Stimulated activated naive CD8-positive, alpha-beta T cell treated with anti-CD3 and anti-CD28 coated beads, Interleukin-15, amount 100 ng/mL, for 72 hours (primary cell): ENCODE results near the gene PHLDA1.

ENCODE experiments used
- ATAC-seq: fragments of 150-1000 bp; cut with Tn5 transposase; 2 replicates; pipeline ENCODE4 v1.10.0; 2021; ENCODE audit warnings: mild to moderate bottlenecking, moderate library complexity
- DNase-seq, 2 donors: peaks; one replicate each; pipeline ENCODE4 v3.0.0; 2021 to 2022
- H3K27ac Mint-ChIP-seq, 2 donors: one replicate each; pipeline ENCODE4 v1.8.0; 2022; ENCODE audit warnings: mild to moderate bottlenecking in 2 of 2, mixed read lengths in 2 of 2, moderate library complexity in 2 of 2
- H3K27me3 Mint-ChIP-seq: one replicate; pipeline ENCODE4 v1.8.0; 2022; ENCODE audit warnings: mixed read lengths
- H3K4me1 Mint-ChIP-seq: one replicate; pipeline ENCODE4 v1.8.0; 2022; ENCODE audit warnings: mild to moderate bottlenecking, mixed read lengths
- H3K4me3 Mint-ChIP-seq, 2 donors: one replicate each; pipeline ENCODE4 v1.8.0; 2022; ENCODE audit warnings: mild to moderate bottlenecking in 2 of 2, mixed read lengths in 2 of 2, moderate library complexity in 1 of 2
- H3K9me3 Mint-ChIP-seq, 2 donors: one replicate each; pipeline ENCODE4 v1.8.0; 2022; ENCODE audit warnings: mixed read lengths in 2 of 2

PHLDA1 gene

GRCh38 chr12:76028571-76029277 lies 2.9 kb downstream of the PHLDA1 start:
- no peak for DNase-seq
- no peak for ATAC-seq
- no peaks in the 10 kb centered on the region for H3K9me3 Mint-ChIP-seq
- H3K4me1 Mint-ChIP-seq: peaks cover 47% of the 10 kb centered on the region
- peak overlapping the region; percentile 93 to 99 for H3K4me3 Mint-ChIP-seq
- peak overlapping the region in 1 of 2 donors; percentile 71 for H3K27ac Mint-ChIP-seq
- no peaks in the 10 kb centered on the region for H3K27me3 Mint-ChIP-seq

GRCh38 chr12:76026643-76027063 lies 4.9 kb downstream of the PHLDA1 start:
- Mint-ChIP-seq H3K9me3 (no peaks in the 10 kb centered on the region), H3K4me3 (peak overlapping the region in 1 of 2 donors; percentile 10), H3K27ac (no peak overlapping the region), H3K4me1 (peaks cover 39% of the 10 kb centered on the region), H3K27me3 (no peaks in the 10 kb centered on the region)
- DNase-seq: no peak
- ATAC-seq: no peak

DNA sequence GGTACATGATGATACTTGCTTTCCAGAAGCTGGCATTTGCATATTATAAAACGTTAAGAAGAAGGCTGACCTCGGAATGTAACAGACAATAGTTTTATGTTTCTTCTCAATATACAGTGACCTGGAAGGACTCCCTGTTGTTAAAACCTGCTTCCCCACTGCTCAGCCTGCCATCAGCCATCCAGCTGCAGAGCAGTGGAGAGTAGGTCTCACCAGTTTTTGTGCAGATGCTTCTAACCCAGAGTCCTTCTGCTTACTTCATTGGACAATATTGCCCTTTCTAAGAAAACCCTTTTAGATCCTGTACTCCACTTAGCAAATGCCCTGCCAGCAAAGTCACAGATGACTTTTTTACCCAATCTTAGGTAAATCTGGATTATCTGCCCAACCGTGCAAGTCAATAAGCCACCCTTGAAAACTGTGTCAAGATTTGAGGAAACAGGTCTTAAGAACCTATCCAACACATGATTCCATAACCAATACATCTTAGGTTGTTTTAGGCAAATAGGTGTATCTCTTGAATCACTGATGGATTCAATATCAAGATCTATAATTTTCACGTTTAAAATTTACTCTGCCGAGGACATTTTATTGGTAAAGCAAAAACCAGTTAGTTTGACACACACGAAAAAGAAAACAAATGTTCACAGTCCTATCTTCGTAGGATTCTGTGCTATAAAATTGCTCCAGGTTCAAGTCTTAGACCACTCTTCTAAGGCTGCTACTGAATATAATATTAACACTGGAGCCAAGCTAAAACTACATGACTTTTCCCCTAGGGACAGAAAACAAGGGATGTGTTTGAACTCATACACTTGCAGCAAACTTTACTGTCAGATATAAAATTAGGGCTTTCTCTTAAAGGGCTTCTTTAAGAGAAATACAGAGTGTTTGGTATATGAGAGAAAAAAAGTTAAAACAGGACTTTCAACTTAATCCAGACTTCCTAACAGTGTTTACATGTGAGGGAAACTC lies 5.7 kb downstream of the PHLDA1 start:
- no peak for DNase-seq
- H3K27ac Mint-ChIP-seq: no peak overlapping the region

GRCh38 chr12:76024942-76025600 lies 6.5 kb downstream of the PHLDA1 start:
- Mint-ChIP-seq H3K4me1 (peaks cover 54% of the 10 kb centered on the region), H3K4me3 (no peak overlapping the region), H3K9me3 (no peaks in the 10 kb centered on the region), H3K27ac (no peak overlapping the region), H3K27me3 (no peaks in the 10 kb centered on the region)
- DNase-seq: no peak
- no peak for ATAC-seq

More for the DNA sequence above, 5.7 kb downstream of the PHLDA1 start:
- peak overlapping the region in 1 of 2 donors; percentile 21 for H3K4me3 Mint-ChIP-seq
- no peak for ATAC-seq
- H3K4me1 Mint-ChIP-seq: peaks cover 46% of the 10 kb centered on the region
- no peaks in the 10 kb centered on the region for H3K27me3 Mint-ChIP-seq
- H3K9me3 Mint-ChIP-seq: no peaks in the 10 kb centered on the region

DNA sequence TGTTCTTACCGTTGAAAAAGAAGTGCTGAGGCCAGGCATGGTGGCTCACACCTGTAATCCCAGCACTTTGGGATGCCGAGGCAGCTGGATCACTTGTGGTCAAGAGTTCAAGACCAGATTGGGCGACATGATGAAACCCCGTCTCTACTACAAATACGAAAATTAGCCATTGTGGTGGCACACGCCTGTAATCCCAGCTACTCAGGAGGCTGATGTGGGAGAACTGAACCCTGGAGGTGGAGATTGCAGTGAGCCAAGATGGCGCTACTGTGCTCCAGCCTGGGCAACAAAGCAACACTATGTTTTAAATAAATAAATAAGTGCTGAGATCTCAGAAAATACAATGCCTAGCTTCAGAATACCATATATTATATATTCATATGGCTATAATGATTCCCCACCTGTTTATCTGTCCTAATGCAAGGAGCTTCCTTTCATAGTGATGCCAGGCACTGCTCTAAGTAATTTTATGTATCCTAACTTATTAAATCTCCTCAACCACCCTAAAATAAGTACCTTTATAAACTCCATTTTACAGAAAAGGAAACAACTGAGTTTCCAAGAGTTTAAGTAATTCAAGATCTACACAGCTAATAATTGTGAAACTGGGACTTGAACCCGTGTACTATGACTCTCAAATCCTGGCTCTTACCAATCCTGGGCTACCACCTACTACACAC lies 7.3 kb downstream of the PHLDA1 start:
- Mint-ChIP-seq H3K9me3 (no peaks in the 10 kb centered on the region), H3K4me3 (no peak overlapping the region), H3K4me1 (peaks cover 62% of the 10 kb centered on the region), H3K27me3 (no peaks in the 10 kb centered on the region), H3K27ac (peak overlapping the region in 1 of 2 donors; percentile 47)
- DNase-seq (no peak), ATAC-seq (no peak)

GRCh38 chr12:76023069-76023690 lies 8.4 kb downstream of the PHLDA1 start:
- Mint-ChIP-seq H3K9me3 (no peaks in the 10 kb centered on the region), H3K4me3 (no peak overlapping the region), H3K4me1 (peaks cover 73% of the 10 kb centered on the region), H3K27me3 (no peaks in the 10 kb centered on the region), H3K27ac (peak overlapping the region in 1 of 2 donors; percentile 61)
- no peak for DNase-seq
- ATAC-seq: no peak

- Mint-ChIP-seq H3K27me3 (no peaks in the 10 kb centered on the region), H3K9me3 (no peaks in the 10 kb centered on the region), H3K27ac (no peak overlapping the region), H3K4me1 (peaks cover 75% of the 10 kb centered on the region), H3K4me3 (no peak overlapping the region)
- DNase-seq (no peak), ATAC-seq (no peak)
Measured at GRCh38 chr12:76022506-76022905, 9.1 kb downstream of the PHLDA1 start.

DNA sequence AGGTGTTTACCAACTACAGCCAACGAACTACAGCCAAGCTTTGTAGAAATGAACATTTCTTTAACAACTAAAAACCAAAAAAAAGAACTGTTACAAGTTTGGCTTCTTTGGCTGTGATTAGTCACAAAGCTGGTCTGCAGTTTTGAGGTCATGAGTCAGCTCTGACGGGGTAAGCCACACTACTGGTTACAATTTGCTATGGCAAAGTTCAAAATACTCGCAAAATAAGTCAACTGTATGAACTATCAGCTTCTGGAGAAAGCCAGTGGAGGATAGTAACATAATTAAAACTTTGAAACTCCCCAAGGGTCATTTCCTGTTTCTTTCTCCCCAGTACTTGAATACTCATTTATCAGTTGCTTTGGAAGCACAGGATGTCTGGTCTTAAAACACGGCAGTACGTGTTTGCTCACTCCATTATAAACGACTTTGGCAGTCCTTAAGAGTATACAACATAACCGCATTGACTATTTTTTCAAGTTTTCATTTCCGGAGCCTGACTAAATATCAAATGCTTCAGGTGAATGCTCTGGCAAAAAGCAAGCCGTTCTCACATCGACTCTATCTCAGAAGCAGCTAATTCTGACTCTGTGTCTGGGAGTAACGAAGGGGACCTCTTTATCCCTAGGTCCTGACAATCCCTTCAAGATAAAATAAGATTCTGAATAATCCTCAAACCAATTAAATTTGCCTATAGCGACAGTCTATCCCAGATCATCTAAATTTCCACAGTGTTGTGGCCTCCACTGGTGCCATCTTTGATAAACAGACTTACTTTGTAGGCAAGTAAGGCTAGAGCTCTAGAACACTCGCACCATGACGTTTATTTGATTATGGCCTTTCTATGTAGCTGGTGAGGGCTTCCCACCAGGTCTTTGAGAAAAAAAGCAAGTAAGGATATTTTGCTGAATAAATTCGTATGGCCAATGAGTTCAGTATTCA lies 10.6 kb downstream of the PHLDA1 start:
- Mint-ChIP-seq H3K27me3 (no peaks in the 10 kb centered on the region), H3K27ac (peak overlapping the region; percentile 98 to 99), H3K9me3 (no peaks in the 10 kb centered on the region), H3K4me3 (peak overlapping the region; percentile 80 to 83), H3K4me1 (peaks cover 63% of the 10 kb centered on the region)
- ATAC-seq (peak; percentile 89), DNase-seq (peak; percentile 58 to 83)

DNA sequence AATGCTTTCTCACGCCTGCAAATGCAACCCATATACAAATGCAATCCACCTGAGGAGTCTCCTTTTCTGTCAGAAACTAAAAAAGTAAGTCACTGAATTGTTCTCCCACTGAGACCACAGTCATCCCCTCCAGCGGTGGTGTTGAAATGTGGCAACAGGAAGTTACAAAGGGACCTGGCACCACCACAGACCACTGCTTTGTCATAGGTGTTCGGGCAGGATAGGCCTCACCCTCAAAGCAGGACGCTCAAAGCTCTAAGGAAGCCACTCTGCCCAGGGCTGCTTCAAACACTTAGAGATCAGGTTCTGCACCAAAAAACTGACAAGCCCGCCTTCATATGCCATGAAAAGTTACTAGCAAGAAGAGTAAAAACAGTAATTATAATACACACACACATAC lies 11.3 kb downstream of the PHLDA1 start:
- H3K4me3 Mint-ChIP-seq: peak overlapping the region; percentile 80 to 83
- H3K9me3 Mint-ChIP-seq: no peaks in the 10 kb centered on the region
- DNase-seq (peak; percentile 74 to 92), ATAC-seq (peak; percentile 97)
- H3K27ac Mint-ChIP-seq: peak overlapping the region; percentile 98 to 99
- H3K27me3 Mint-ChIP-seq: peaks cover 4% of the 10 kb centered on the region
- peaks cover 63% of the 10 kb centered on the region for H3K4me1 Mint-ChIP-seq

DNA sequence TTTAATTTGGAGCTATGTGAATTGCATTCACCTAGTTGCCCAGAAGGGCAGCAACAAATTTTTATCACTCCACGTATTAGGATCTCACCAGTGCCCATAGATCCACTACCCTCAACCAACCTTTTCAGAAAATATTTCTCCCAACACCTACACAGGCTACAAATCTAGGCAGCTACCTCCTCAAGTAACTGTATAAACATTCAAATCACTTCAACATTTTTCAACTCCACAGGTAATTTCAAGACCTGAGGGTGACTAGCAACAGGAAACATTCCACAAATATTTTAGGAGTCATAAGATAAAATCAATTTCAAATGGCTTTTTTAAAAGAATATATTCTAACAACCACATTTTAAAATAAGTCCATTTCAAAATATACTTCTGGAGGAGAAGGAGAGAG lies 12.9 kb downstream of the PHLDA1 start:
- ATAC-seq: no peak
- Mint-ChIP-seq H3K4me1 (peaks cover 57% of the 10 kb centered on the region), H3K27me3 (peaks cover 8% of the 10 kb centered on the region), H3K9me3 (no peaks in the 10 kb centered on the region), H3K4me3 (no peak overlapping the region), H3K27ac (no peak overlapping the region)
- DNase-seq: no peak

DNA sequence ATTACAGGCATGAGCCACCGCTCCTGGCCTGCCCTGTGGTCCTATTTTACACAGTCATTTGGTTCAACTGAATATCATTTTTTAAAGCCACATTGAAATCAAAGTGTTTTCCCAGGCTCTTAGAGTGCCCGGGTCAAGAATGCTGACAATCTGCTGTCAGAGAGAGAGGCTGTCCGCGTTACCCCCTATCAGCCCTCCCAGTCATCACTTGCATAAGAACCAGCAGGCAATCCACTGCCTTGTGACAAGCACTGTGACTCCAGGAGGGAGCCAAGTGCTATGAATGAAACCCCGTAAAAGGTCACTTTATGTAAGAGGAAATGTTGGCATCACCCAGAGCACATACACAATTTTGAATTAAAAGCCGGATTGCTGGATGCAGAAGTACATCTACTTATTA lies 13.5 kb downstream of the PHLDA1 start:
- Mint-ChIP-seq H3K4me3 (no peak overlapping the region), H3K27ac (no peak overlapping the region), H3K27me3 (peaks cover 8% of the 10 kb centered on the region), H3K9me3 (no peaks in the 10 kb centered on the region), H3K4me1 (peaks cover 56% of the 10 kb centered on the region)
- ATAC-seq: no peak
- no peak for DNase-seq

GRCh38 chr12:76014007-76014406 lies 17.6 kb downstream of the PHLDA1 start:
- ATAC-seq (no peak), DNase-seq (no peak)
- H3K27me3 Mint-ChIP-seq: peaks cover 8% of the 10 kb centered on the region
- peaks cover 24% of the 10 kb centered on the region for H3K4me1 Mint-ChIP-seq
- no peaks in the 10 kb centered on the region for H3K9me3 Mint-ChIP-seq
- H3K27ac Mint-ChIP-seq: no peak overlapping the region
- H3K4me3 Mint-ChIP-seq: no peak overlapping the region

- no peak for ATAC-seq
- Mint-ChIP-seq H3K27me3 (peaks cover 8% of the 10 kb centered on the region), H3K4me3 (no peak overlapping the region), H3K4me1 (peaks cover 20% of the 10 kb centered on the region), H3K27ac (no peak overlapping the region), H3K9me3 (no peaks in the 10 kb centered on the region)
- DNase-seq: no peak
Measured at GRCh38 chr12:76013603-76014002, 18.0 kb downstream of the PHLDA1 start.

DNA sequence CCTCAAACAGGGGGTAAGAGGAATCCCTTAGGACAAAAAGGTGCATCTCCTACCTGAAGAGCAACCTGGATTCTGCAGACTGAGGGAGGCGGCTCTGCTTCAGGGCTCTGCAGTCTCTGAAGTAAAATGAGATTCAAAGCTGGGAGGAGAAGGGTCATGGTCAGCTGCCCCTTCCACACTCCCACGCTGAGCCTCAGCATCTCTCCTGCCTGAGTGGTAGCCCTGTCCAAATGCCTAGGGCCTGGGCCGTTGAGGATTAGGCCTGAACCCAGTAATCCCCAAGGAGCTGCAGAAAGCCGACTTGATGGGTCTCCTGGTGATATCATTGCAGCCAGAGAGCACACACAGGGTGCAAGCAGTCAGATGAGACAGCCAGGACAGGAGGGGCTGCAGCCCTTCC lies 18.9 kb downstream of the PHLDA1 start:
- Mint-ChIP-seq H3K27ac (peak overlapping the region in 1 of 2 donors; percentile 38), H3K4me3 (no peak overlapping the region), H3K9me3 (no peaks in the 10 kb centered on the region), H3K4me1 (peaks cover 12% of the 10 kb centered on the region), H3K27me3 (peaks cover 14% of the 10 kb centered on the region)
- no peak for ATAC-seq
- no peak for DNase-seq
